Glutamatergic neuron (in vitro differentiated cells): ENCODE measurements around the gene IRF9. TPM values are rescaled to one million over a fixed set of nuclear protein-coding genes. Genes with fewer than 3 reads are reported as not detected.

Source experiments
- DNase-seq: peaks from one replicate; pipeline ENCODE4 v3.0.0; 2022
- H3K27ac Mint-ChIP-seq: one replicate; pipeline ENCODE4 v1.8.0; 2020; ENCODE audit warnings: mild to moderate bottlenecking, mixed read lengths, inconsistent platforms; ENCODE audit not compliant: unreplicated experiment
- H3K27me3 Mint-ChIP-seq: one replicate; pipeline ENCODE4 v1.8.0; 2020; ENCODE audit warnings: mild to moderate bottlenecking, moderate library complexity, mixed read lengths, inconsistent platforms; ENCODE audit not compliant: unreplicated experiment
- H3K36me3 Mint-ChIP-seq: one replicate; pipeline ENCODE4 v1.8.0; 2020; ENCODE audit warnings: mild to moderate bottlenecking, mixed read lengths, inconsistent platforms; ENCODE audit not compliant: unreplicated experiment
- H3K4me1 Mint-ChIP-seq: one replicate; pipeline ENCODE4 v1.8.0; 2020; ENCODE audit warnings: mild to moderate bottlenecking, low read depth, mixed read lengths, inconsistent platforms; ENCODE audit not compliant: unreplicated experiment
- H3K4me3 Mint-ChIP-seq: one replicate; pipeline ENCODE4 v1.8.0; 2020; ENCODE audit warnings: mild to moderate bottlenecking, mixed read lengths, inconsistent platforms; ENCODE audit not compliant: unreplicated experiment
- H3K9me3 Mint-ChIP-seq: one replicate; pipeline ENCODE4 v1.8.0; 2020; ENCODE audit warnings: mild to moderate bottlenecking, moderate library complexity, mixed read lengths, inconsistent platforms; ENCODE audit not compliant: unreplicated experiment
- total RNA-seq: library from RNA; stranded (reverse); fragmentation: NEBNext Ultra II Directional; extraction: Animal tissue kit (Norgen Biotek cat#: 25700); gene quantifications from one replicate; pipeline ENCODE4 v1.2.1, GENCODE V29; 2021; ENCODE audit not compliant: unreplicated experiment
- TF ChIP-seq, protein P1 (sequence below): fragments of 200-600 bp; sonication (generic); IDR thresholded peaks from one replicate; pipeline ENCODE4 v1.5.0; 2021; ENCODE audit not compliant: partially characterized antibody, unreplicated experiment

Gene IRF9
- total RNA-seq, 1 donor from 2014 or later = 31.0 TPM

DNA sequence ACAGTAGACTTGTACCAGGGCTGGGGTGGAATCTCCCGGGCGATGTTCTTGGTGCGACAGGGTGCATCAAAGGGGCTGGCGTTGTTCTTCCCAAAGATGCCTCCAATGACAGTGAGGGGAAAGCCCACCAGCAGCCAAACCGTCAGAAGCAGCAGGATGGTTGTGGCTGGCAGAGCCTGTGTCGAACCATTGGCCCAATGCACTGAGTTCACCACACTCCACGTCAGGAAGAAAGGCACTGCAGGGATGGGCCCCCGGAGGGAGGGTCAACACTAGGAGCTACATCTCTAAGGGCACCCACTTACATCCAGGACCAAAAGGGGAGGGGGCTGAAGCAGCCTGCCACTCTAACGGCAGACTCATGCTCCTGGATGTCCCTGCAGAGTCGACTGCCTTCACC lies 29.4 kb downstream of the IRF9 start:
- peaks cover 6% of the 10 kb centered on the region for H3K27me3 Mint-ChIP-seq
- no peak overlapping the region for H3K27ac Mint-ChIP-seq
- no peak overlapping the region for H3K4me3 Mint-ChIP-seq
- no peaks in the 10 kb centered on the region for H3K36me3 Mint-ChIP-seq
- peaks cover 5% of the 10 kb centered on the region for H3K9me3 Mint-ChIP-seq
- DNase-seq = no peak
- TF ChIP-seq, protein P1, sequence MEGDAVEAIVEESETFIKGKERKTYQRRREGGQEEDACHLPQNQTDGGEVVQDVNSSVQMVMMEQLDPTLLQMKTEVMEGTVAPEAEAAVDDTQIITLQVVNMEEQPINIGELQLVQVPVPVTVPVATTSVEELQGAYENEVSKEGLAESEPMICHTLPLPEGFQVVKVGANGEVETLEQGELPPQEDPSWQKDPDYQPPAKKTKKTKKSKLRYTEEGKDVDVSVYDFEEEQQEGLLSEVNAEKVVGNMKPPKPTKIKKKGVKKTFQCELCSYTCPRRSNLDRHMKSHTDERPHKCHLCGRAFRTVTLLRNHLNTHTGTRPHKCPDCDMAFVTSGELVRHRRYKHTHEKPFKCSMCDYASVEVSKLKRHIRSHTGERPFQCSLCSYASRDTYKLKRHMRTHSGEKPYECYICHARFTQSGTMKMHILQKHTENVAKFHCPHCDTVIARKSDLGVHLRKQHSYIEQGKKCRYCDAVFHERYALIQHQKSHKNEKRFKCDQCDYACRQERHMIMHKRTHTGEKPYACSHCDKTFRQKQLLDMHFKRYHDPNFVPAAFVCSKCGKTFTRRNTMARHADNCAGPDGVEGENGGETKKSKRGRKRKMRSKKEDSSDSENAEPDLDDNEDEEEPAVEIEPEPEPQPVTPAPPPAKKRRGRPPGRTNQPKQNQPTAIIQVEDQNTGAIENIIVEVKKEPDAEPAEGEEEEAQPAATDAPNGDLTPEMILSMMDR = no peak
- peaks cover 2% of the 10 kb centered on the region for H3K4me1 Mint-ChIP-seq

DNA sequence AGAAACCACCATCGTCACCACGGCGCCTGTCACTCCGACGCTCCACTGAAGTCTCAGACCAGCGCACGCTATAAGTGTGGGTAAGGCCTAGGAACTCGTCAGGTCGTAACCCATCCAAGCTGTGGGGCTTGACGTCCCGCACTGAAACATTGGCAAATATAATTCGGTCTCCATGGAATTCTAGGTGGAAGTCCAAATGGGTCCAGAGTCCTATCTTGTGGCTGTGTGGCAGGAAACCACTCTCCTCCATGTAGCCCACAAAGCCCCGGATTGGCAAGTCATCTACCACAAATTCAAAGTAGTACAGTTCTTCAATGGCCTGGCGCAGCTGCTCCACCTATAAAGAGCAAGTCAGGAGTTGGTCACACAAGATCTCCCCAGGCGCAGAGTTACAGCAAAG lies 31.9 kb downstream of the IRF9 start:
- TF ChIP-seq, protein P1 = no peak
- Mint-ChIP-seq H3K9me3 (peaks cover 8% of the 10 kb centered on the region), H3K27ac (no peak overlapping the region), H3K36me3 (no peaks in the 10 kb centered on the region), H3K4me1 (peaks cover 6% of the 10 kb centered on the region), H3K4me3 (no peak overlapping the region), H3K27me3 (peaks cover 11% of the 10 kb centered on the region)
- DNase-seq = no peak

DNA sequence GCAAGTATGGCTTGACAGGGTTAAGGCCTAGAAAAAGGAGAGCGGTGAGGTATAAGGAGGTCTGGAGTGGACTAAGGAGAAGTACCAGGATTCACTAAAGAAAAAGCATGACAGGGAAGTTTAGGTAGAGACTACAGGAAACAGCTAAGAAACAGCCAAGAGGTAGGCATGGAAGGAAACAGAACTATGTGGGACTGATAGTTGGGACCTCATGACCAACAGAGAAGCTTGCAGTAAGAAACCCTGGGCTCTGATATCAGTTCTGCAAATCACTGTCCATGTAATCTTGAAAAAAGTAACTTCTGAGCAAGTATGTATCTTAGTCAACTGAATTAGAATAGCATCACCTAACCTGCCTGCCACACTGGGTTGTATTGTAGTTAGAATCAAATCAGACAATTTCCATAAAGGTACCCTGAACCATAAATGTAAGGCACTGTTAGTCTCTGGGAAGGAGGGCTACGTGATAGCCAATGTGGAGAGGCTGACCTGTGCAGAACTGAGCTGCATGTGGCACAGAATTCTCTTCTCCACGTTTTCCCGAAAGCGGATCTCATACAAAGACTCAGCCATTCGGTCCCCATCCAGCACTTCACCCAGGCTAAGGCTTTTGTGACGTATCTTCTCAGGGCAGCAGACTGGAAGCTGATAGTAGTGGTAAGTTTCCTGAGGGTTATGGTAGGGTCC lies 33.3 kb downstream of the IRF9 start:
- TF ChIP-seq, protein P1 = no peak
- DNase-seq = no peak
- Mint-ChIP-seq H3K27ac (peak overlapping the region; percentile 28), H3K4me1 (peaks cover 6% of the 10 kb centered on the region), H3K36me3 (no peaks in the 10 kb centered on the region), H3K4me3 (peak overlapping the region; percentile 89), H3K27me3 (peaks cover 11% of the 10 kb centered on the region), H3K9me3 (peaks cover 8% of the 10 kb centered on the region)

DNA sequence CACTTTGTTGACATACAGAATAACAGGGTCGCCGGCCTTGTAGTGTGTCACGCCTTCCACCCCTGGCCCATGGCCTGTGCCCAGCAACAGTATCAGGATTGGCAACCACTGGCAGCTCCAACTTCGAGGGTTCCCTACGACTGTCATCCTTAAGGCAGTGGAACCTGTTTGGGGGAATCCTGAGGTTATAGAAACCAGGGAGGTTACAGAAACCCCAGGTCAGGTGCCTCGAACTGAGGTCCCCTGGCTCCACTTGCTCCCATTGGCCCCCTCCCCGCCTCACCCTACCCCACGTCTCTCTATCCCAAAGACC lies 33.8 kb downstream of the IRF9 start:
- Mint-ChIP-seq H3K27me3 (peaks cover 11% of the 10 kb centered on the region), H3K9me3 (peaks cover 6% of the 10 kb centered on the region), H3K27ac (peak overlapping the region; percentile 59), H3K4me1 (peaks cover 6% of the 10 kb centered on the region), H3K4me3 (peak overlapping the region; percentile 89), H3K36me3 (no peaks in the 10 kb centered on the region)
- TF ChIP-seq, protein P1 = no peak
- DNase-seq = no peak

DNA sequence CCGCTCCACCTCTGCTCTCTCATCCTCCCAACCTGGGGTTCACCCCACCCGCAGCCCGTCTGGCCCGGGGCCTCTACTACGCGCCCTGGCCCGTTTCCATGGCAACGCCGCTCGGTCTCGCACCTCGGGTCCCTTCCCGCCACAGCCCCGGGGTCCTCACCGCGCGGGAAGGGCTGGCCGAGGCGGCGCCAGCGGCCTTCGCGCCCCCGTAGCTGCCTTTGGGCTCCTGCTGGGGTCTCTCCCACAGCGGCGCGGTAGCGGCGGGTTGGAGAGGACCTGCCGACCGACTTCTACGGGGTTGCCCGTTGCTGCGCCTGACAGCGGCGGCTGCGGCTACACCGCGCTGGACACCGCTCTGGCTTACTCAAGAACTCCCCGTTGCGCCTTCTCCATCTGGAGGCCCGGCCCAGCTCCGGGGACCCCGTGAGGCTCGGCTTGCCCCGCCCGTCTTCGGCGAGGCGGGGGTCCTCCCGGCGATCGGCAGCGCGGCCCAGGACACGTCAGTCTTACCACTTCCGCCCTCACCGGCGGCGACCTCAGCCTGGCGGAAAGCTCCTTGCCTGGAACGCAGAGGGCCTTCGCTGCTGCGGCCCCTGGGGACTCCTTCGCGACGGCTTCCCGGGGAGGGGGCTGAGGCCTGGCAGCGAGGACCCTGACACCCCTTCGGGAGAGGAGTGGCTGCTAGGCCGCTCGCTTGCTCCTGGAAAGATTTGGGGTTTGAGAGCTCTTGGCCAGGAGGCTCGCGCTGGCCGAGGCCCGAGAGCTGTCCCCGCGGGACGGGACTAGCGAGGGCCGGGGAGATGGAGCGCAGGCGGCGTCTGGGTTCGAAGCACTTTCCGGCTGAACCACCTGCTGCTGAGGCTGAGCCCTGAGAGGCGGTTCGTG lies 34.4 kb downstream of the IRF9 start, which contains the start of gene TM9SF1:
Gene TM9SF1, minus strand, starts transcription at position 256 of the 885 bp plus-strand sequence. CDS start 422 bp downstream, outside the sequence.
- Mint-ChIP-seq H3K9me3 (peaks cover 6% of the 10 kb centered on the region), H3K4me3 (peak within 1 kb of the TSS; percentile 96), H3K4me1 (peaks cover 6% of the 10 kb centered on the region), H3K36me3 (no peaks in the 10 kb centered on the region), H3K27ac (peak within 1 kb of the TSS; percentile 96), H3K27me3 (peaks cover 11% of the 10 kb centered on the region)
- TF ChIP-seq, protein P1 = no peak
- DNase-seq = peak; percentile 91
